ENCODE results near the gene RPL28.

DNA sequence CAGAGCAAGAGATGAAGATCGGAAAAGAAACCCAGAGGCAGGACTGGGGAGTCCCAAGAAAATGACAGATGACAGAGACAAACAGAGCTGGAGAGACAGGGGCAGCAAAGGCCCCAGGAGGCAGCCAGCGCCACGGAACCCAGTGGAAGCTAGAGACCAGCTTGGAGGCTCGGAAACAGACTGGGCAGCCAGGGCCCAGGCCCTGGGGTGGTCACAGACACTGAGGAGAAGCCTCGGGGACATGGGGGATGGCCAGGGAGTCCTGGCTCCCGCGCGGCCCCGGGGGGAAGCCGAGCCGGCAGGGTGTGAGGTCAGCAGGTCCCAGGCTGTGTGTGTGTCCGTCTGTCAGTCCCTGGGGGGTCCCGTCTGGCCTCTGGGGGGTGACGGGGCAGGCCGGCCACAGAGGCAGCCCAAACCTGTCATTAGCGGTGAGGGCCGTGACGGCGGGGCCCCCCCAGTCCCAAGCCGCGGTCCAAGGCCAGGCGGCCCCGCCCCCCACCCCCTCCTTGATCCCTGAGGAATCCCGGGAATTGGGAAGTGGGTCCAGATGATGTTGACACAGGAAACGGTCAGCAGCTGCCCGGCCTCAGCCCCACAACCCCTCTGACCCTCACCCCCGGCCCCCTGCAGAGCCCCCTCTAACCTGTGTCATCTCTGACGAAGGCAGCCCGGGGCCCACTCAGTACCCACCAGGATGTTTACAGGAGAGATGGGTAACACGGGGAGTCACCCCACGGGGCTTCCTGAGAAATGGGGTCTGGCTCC is 11.6 kb upstream of the RPL28 start:
- TF ChIP-seq CTCF (IDR thresholded peaks at IDR 0.05 in 8 of 11, conservative IDR thresholded peaks at IDR 0.05 in 3 of 11) = no peak
- no peak for TF ChIP-seq POLR2A (IDR thresholded peaks at IDR 0.05)
- TF ChIP-seq POLR2AphosphoS5 (IDR thresholded peaks at IDR 0.05) = no peak

All from spleen (tissue), 7 donors.